DOHH2 (cell line): ENCODE measurements around the gene PCDHGB5.
A peak's percentile ranks its signal among the peaks of the same experiment; 100 is the strongest.

Source experiments
- CTCF ChIP-seq: fragments of 200-600 bp; sonication (generic); IDR thresholded peaks from one replicate; pipeline ENCODE4 v1.5.1; 2014; ENCODE audit warnings: antibody characterized with exemption, mild to moderate bottlenecking, low read depth, low read length; ENCODE audit not compliant: poor library complexity, severe bottlenecking
- EZH2phosphoT487 ChIP-seq: fragments of 200-600 bp; sonication (generic); IDR thresholded peaks from 2 replicates; pipeline ENCODE4 v1.6.1; 2017; ENCODE audit warnings: borderline replicate concordance, mild to moderate bottlenecking, antibody characterized with exemption, low read length, moderate library complexity, mixed read lengths

GRCh38 chr5:141412854-141413539, 15.2 kb downstream of the PCDHGB5 start, which contains the start of gene PCDHGA10:
- TF ChIP-seq CTCF, result peak; percentile 28
- no peak for TF ChIP-seq EZH2phosphoT487
